IPS-18c (cell line): Measurements from ENCODE around the gene EDAR.

Source experiments
- H3K4me3 ChIP-seq: 2 replicates; pipeline ENCODE4 v1.7.0; 2013; ENCODE audit warnings: low read depth, mild to moderate bottlenecking, low read length, moderate library complexity; ENCODE audit not compliant: insufficient read depth
- H3K9me3 ChIP-seq: one replicate; pipeline ENCODE4 v1.6.1; 2013; ENCODE audit warnings: mild to moderate bottlenecking, low read length, moderate library complexity; ENCODE audit not compliant: control insufficient read depth, insufficient read depth

The EDAR gene

DNA sequence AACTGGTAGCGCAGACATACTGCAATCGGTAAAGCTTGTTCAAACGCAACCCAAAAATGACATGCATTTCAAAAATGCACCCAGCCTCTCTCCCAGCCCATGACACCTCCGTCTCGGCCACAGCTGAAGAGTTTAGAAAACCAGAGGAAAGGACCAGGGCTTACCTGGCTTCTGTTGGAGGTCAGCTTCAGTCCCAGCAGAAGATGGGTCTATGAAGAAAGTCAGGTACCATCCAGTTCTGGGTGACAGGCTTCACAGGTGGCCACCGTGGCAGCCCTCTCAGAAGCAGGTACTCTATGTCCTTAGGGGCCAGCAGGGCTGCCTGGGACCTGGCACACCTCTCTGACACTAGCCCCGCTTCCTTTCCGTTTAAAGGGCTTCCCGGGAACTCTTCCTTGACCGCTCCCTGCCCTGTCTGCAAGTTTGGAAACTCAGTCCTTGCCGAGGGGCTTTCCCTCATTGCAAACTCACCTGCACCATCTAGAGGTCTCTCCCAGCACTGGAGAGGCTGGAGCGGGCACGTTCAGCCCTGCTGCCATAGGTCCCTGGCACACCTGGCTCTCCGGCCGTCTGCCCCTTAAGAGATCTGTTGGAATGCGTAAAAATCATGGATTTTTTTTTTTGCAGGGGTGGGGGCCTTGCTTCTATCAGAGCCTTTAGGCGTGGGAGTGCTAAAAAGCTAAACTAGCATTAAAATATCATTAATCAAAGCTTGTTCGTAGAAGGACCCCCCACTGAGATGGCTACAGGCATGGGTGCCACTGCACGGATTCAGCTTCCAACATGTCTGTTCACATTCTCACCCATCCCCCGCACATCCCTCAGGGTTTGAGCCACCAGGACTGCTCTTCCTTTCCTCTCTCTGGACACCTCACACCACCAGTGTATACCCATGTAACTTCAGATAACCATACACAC is at the start of gene EDAR:
EDAR (minus strand) TSS at position 425 of the 918 bp plus-strand sequence. CDS start 58,206 bp downstream, outside the sequence.
- Histone ChIP-seq H3K4me3 (no peak within 1 kb of the TSS), H3K9me3 (peaks cover 2% of the 10 kb centered on the region)

DNA sequence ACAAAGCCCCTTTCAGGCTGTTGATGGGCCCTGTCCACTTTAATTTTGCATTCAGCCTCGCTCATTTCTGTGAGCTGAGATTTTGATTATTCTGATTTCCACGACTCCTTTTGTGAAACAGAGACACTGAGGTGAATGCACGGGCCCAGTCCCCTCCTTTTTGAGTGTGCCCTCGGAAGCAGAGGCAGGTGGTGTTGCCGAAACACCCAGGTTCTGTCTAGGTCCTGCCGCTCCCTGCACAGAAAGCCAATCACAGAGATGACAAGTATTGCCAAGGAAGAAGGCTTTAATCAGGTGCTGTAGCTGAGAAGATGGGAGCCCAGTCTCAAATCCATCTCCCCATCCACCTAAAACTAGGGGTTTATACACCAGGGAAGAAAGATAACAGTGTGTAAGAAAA is 44.2 kb upstream of the EDAR start:
- H3K9me3 ChIP-seq: no peaks in the 10 kb centered on the region
- H3K4me3 ChIP-seq: no peak overlapping the region

- Histone ChIP-seq H3K9me3 (no peaks in the 10 kb centered on the region), H3K4me3 (peak overlapping the region; percentile 65)
Measured at GRCh38 chr2:109032229-109032820, 43.3 kb upstream of the EDAR start.

- Histone ChIP-seq H3K4me3 (peak overlapping the region; percentile 65), H3K9me3 (no peaks in the 10 kb centered on the region)
Measured at GRCh38 chr2:109031476-109032228, 42.6 kb upstream of the EDAR start.

DNA sequence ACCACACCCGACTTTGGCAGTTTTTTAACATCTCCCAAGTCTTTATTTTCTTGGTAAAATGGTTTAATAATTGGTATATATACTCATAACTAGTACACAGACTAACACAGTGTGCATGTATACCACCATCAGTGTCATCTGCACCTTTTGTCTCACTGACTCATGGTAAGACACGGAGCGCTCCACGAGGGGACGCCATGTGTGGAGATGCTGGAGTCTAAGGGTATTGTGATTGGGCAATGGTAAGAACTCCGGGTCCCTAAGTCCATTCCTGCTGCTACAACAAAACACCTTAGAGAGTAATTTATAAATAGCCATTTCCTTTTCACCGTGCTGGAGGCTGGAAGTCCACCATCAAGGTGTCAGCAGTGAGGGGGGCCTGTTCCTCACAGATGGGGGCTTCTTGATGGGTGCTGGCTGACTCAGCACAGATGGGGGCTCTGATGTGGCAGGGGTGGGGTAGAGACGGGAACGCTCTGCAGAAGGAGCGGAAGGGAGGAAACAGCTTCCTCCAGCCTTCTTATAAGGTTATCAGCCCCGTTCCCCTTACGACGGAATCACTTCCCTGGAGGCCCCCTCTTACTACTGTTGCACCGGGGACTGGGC is 42.0 kb upstream of the EDAR start:
- H3K4me3 ChIP-seq: peak overlapping the region; percentile 65
- no peaks in the 10 kb centered on the region for H3K9me3 ChIP-seq

GRCh38 chr2:109029490-109030201 is 40.6 kb upstream of the EDAR start:
- Histone ChIP-seq H3K4me3 (no peak overlapping the region), H3K9me3 (no peaks in the 10 kb centered on the region)

DNA sequence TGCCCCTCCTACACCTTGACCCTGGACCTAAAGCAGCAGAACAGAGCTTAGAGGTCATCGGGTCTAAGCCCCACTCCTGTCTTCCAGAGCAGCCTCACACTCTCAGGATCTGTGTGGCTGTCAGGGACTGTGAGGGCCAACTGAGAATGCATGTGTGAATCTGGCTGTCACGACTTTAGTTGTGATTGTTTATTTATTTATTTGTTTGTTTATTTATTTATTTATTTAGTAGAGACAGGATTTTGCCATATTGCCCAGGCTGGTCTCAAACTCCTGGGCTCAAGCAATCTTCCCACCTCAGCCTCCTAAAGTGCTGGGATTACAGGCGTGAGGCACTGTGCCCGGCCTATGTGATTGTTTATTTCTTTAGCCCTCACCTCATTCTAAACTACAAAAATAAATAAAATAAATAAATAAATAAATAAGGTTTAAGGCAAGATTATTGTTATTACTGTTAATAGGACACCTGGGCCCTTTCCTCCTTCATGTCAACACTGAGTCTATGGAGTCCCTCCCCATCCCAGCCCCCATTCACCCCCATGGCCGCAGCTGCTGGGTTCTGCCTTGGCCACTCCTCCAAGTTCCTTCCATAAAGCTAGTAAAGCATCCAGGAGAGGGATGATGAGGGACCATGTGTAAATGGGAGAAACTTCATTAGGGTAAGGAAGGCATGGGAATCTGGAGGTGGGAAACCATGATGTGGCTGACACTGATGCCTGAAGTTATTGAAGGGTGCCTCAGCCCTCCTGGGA is 39.9 kb upstream of the EDAR start:
- no peaks in the 10 kb centered on the region for H3K9me3 ChIP-seq
- H3K4me3 ChIP-seq: no peak overlapping the region

DNA sequence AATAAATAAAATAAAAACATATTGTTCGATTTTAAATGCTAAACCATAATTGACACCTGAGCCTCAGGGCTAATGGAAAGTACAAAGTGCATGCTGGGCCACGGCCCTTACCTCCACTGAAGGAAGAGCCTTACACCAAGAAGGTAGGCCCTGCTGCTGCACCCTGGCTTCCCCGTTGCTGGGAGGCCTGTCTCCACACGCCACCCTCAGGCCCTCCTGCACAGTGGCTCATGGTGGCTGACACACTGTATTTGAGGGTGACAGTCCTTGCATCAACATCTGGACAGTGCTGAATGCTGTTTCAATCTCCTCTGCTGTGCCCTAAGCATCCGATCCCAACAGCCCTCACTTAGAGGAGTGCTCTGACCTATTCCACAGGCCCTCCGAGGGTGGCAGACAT is 39.3 kb upstream of the EDAR start:
- H3K4me3 ChIP-seq: no peak overlapping the region

DNA sequence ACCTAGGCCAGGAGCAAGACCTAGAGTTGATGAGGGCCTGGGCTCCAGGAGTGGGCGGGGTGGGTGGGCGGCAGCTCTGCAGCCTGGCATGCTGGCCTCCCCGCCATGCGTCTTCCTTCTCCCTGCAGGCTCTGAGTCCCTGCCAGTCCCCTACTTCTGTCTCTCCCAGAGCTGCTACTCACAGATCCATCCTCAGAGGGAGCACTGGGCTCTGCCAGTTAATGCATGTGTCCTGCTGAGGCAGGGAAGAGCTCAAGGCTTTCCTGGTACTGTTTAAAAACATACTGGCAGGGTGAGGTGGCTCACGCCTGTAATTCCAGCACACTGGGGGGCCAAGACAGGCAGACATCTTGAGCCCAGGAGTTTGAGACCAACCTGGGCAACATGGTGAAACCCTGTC is 38.7 kb upstream of the EDAR start:
- Histone ChIP-seq H3K9me3 (no peaks in the 10 kb centered on the region), H3K4me3 (no peak overlapping the region)

More for the DNA sequence above, 39.3 kb upstream of the EDAR start:
- no peaks in the 10 kb centered on the region for H3K9me3 ChIP-seq

GRCh38 chr2:109024477-109024876 is 35.5 kb upstream of the EDAR start:
- no peak overlapping the region for H3K4me3 ChIP-seq
- H3K9me3 ChIP-seq: no peaks in the 10 kb centered on the region

DNA sequence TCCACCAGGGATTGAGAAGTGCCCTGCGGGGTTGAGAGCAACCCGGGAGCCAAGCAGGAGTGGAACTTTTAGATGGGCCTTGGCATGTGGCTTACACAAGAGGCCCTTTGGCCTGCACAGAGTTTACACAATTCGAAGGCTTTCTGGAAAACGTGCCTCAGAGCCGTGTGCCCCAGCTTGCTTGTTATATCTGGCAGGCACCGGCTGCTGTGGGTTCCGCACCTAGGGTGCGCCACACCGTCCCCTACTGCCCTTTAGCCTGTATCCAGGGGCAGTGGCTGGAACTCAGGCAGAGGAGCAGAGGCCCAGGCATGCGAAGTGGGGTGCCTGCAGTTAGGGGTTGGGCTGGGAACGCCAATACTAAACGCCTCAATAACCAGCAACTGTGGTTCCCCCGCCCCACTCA is 32.9 kb upstream of the EDAR start:
- no peaks in the 10 kb centered on the region for H3K9me3 ChIP-seq

GRCh38 chr2:109020217-109020637 is 31.2 kb upstream of the EDAR start:
- no peak overlapping the region for H3K4me3 ChIP-seq
- no peaks in the 10 kb centered on the region for H3K9me3 ChIP-seq

More for the DNA sequence above, 32.9 kb upstream of the EDAR start:
- H3K4me3 ChIP-seq: no peak overlapping the region

GRCh38 chr2:109018452-109018851 is 29.4 kb upstream of the EDAR start:
- H3K4me3 ChIP-seq: no peak overlapping the region
- H3K9me3 ChIP-seq: no peaks in the 10 kb centered on the region

DNA sequence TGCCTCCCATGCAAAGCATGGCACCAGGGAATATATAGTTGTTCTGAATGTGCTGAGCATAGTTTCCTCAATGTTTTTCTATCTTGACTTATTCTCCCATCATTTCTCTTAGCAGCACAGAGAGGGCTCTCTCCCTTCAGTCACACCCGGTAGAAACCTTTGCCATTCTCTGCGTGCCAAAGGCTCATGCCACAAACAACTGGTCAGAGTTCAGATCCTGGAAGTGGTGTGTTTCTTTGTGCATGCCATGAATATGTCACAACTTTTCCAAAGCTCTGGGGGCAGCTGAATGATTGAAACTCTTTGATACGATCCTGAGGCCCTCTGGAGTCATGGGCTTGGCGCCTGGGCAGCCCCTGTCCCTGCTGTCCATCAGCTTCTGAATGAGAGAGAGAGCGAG is 28.0 kb upstream of the EDAR start:
- Histone ChIP-seq H3K9me3 (no peaks in the 10 kb centered on the region), H3K4me3 (no peak overlapping the region)

- Histone ChIP-seq H3K9me3 (no peaks in the 10 kb centered on the region), H3K4me3 (no peak overlapping the region)
Measured at GRCh38 chr2:109016376-109016775, 27.4 kb upstream of the EDAR start.

DNA sequence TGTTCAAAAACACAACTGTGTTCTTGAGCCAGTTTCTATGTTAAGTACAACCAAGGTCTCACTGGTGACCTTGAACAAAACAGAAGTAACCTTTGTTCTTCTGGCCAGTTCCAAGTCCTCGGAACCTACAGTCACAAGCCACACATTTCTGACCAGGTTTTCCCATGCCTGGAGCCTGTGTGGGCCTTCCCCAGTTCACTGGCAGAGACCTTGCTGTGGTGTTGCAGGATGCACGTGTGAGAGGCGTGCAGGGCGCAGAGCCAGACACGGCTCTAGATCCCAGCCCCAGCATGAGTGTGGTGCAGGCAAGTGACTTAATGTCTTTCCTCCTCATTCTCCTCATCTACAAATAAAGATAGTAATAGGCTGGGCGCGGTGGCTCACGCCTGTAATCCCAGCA is 25.5 kb upstream of the EDAR start:
- H3K9me3 ChIP-seq: no peaks in the 10 kb centered on the region
- no peak overlapping the region for H3K4me3 ChIP-seq
